CD4-positive, alpha-beta T cell (primary cell): ENCODE data around the gene CNDP2. TPM values are rescaled to one million over a fixed set of nuclear protein-coding genes. Genes with fewer than 3 reads are reported as not detected.

ENCODE experiments used
- ATAC-seq: fragments of 200-7000 bp; cut with Tn5 transposase; one replicate; pipeline ENCODE4 v1.10.0; 2022; ENCODE audit warnings: mild to moderate bottlenecking; ENCODE audit not compliant: poor library complexity
- CTCF ChIA-PET: fragments of 350-600 bp; sonication (Branson Sonifier 250); formaldehyde crosslinking; loops from one replicate; lab custom pipeline; 2021; ENCODE audit warnings: antibody characterized with exemption, inconsistent platforms; lab: Charles Lee
- POLR2A ChIA-PET: fragments of 350-600 bp; sonication (Branson Sonifier 250); formaldehyde crosslinking; loops from one replicate; lab custom pipeline; 2021; ENCODE audit warnings: antibody characterized with exemption, inconsistent platforms; lab: Charles Lee
- DNase-seq, 14 experiments: peaks; one replicate each; pipeline ENCODE4 v3.0.0-alpha.2; 2013 to 2020; ENCODE audit warnings: mixed read lengths in 2 of 14
- H3K27ac ChIP-seq, 2 donors: one replicate each; pipeline versions ENCODE4 v1.5.1 to v1.7.0; 2013; ENCODE audit warnings: low read length in 2 of 2, low read depth in 1 of 2, mild to moderate bottlenecking in 1 of 2
- H3K27me3 ChIP-seq, 2 experiments: 1 replicate in 1 of 2; 2 replicates in 1 of 2; pipeline versions ENCODE4 v1.6.1 to v1.7.0; 2013; ENCODE audit warnings: low read length in 2 of 2, control low read depth in 1 of 2, mild to moderate bottlenecking in 1 of 2, moderate library complexity in 1 of 2; ENCODE audit not compliant: insufficient read depth in 2 of 2, control insufficient read depth in 1 of 2
- H3K36me3 ChIP-seq: one replicate; pipeline ENCODE4 v1.6.1; 2013; ENCODE audit warnings: low read length, control low read depth; ENCODE audit not compliant: insufficient read depth
- H3K4me1 ChIP-seq: one replicate; pipeline ENCODE4 v1.6.1; 2013; ENCODE audit warnings: low read length, control low read depth; ENCODE audit not compliant: insufficient read depth
- H3K4me3 ChIP-seq: one replicate; pipeline ENCODE4 v1.5.1; 2013; ENCODE audit warnings: mild to moderate bottlenecking, low read length, moderate library complexity
- H3K9me3 ChIP-seq, 2 experiments: 1 replicate in 1 of 2; 2 replicates in 1 of 2; pipeline versions ENCODE4 v1.6.1 to v1.7.0; 2013; ENCODE audit warnings: low read length in 2 of 2, mild to moderate bottlenecking in 2 of 2, control low read depth in 1 of 2, moderate library complexity in 1 of 2; ENCODE audit not compliant: control insufficient read depth in 1 of 2, insufficient read depth in 1 of 2
- H3K27ac Mint-ChIP-seq: one replicate; pipeline ENCODE4 v1.8.0; 2020; ENCODE audit warnings: mixed read lengths
- H3K27me3 Mint-ChIP-seq: one replicate; pipeline ENCODE4 v1.8.0; 2021; ENCODE audit warnings: mixed read lengths
- H3K36me3 Mint-ChIP-seq: one replicate; pipeline ENCODE4 v1.8.0; 2021; ENCODE audit warnings: low read depth, mixed read lengths
- H3K4me1 Mint-ChIP-seq: one replicate; pipeline ENCODE4 v1.8.0; 2021; ENCODE audit warnings: low read depth, mixed read lengths
- H3K4me3 Mint-ChIP-seq: one replicate; pipeline ENCODE4 v1.8.0; 2020; ENCODE audit warnings: mild to moderate bottlenecking, mixed read lengths
- H3K9me3 Mint-ChIP-seq: one replicate; pipeline ENCODE4 v1.8.0; 2020; ENCODE audit warnings: mixed read lengths
- intact Hi-C, 2 experiments: fragments of 100-400 bp; cut with DNase I in 1 of 2; cut with micrococcal nuclease in 1 of 2; formaldehyde crosslinking; loops; one replicate each; pipeline versions ENCODE4 v1.15.1 to v1.9.0; 2023 to 2025; cut with DNase I, micrococcal nuclease
- total RNA-seq, 174 experiments: library from RNA in 2 of 174; stranded (reverse) in 2 of 174; gene quantifications; one replicate each; pipeline ENCODE4 v1.2.3 and lab custom pipeline; 2021 to 2026
- TF ChIP-seq, protein P1 (sequence below): fragments of 200-600 bp; IDR thresholded peaks from one replicate; pipeline ENCODE4 v1.8.0; 2022; ENCODE audit warnings: antibody characterized with exemption, mild to moderate bottlenecking

The CNDP2 gene
- total RNA-seq, 2 experiments from 2014 or later: 75.5 to 75.7 TPM

DNA sequence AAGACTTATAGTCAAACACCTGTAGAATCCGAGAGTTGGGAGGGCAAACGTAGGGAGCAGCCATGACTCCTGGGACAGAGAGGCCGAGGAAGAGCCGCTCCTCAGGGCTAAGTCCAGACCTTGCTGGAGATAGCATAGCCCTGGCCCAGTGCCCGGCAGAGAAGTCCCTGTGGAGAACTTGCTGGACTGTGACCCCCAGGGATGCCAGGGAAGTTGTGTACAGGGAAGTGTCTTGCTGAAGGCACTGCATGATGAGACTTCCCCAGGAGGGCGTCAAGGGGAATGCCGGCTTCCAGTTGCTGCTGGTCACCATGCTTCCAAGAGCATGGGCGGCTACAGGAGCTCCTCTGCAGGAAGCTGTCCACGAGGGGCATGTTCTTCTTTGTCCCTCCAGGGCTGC is 29.6 kb downstream of the CNDP2 start:
- Mint-ChIP-seq H3K27me3 (peaks cover 9% of the 10 kb centered on the region), H3K9me3 (no peaks in the 10 kb centered on the region), H3K36me3 (peaks cover 15% of the 10 kb centered on the region), H3K4me1 (no peaks in the 10 kb centered on the region), H3K27ac (no peak overlapping the region), H3K4me3 (no peak overlapping the region)
- no peak for DNase-seq
- ATAC-seq: no peak
- TF ChIP-seq, protein P1, sequence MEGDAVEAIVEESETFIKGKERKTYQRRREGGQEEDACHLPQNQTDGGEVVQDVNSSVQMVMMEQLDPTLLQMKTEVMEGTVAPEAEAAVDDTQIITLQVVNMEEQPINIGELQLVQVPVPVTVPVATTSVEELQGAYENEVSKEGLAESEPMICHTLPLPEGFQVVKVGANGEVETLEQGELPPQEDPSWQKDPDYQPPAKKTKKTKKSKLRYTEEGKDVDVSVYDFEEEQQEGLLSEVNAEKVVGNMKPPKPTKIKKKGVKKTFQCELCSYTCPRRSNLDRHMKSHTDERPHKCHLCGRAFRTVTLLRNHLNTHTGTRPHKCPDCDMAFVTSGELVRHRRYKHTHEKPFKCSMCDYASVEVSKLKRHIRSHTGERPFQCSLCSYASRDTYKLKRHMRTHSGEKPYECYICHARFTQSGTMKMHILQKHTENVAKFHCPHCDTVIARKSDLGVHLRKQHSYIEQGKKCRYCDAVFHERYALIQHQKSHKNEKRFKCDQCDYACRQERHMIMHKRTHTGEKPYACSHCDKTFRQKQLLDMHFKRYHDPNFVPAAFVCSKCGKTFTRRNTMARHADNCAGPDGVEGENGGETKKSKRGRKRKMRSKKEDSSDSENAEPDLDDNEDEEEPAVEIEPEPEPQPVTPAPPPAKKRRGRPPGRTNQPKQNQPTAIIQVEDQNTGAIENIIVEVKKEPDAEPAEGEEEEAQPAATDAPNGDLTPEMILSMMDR: no peak
- no peak overlapping the region for H3K27ac ChIP-seq
- intact Hi-C loops: loop anchor here in 1 of 2 experiments (5.0 kb wide), 1 partner anchor 47 kb away; no protein-coding TSS in a partner anchor
- ChIA-PET POLR2A (no interaction called here), CTCF (no interaction called here)
- no peaks in the 10 kb centered on the region for H3K4me1 ChIP-seq
- no peak overlapping the region for H3K4me3 ChIP-seq
- no peaks in the 10 kb centered on the region for H3K9me3 ChIP-seq
- H3K27me3 ChIP-seq: peaks cover 0 to 2% of the 10 kb centered on the region in 2 experiments
- peaks cover 9% of the 10 kb centered on the region for H3K36me3 ChIP-seq

- H3K27me3 ChIP-seq: peaks cover 0 to 2% of the 10 kb centered on the region in 2 experiments
- Mint-ChIP-seq H3K36me3 (peaks cover 8% of the 10 kb centered on the region), H3K9me3 (no peaks in the 10 kb centered on the region), H3K4me3 (no peak overlapping the region), H3K4me1 (no peaks in the 10 kb centered on the region), H3K27me3 (peaks cover 10% of the 10 kb centered on the region), H3K27ac (no peak overlapping the region)
- intact Hi-C loops: loop anchor here in 1 of 2 experiments (5.0 kb wide), 1 partner anchor 46 kb away; no protein-coding TSS in a partner anchor
- ATAC-seq (no peak), DNase-seq (no peak)
- no peaks in the 10 kb centered on the region for H3K4me1 ChIP-seq
- TF ChIP-seq, protein P1: no peak
- ChIA-PET CTCF (no interaction called here), POLR2A (no interaction called here)
- no peaks in the 10 kb centered on the region for H3K9me3 ChIP-seq
- peaks cover 3% of the 10 kb centered on the region for H3K36me3 ChIP-seq
- no peak overlapping the region for H3K27ac ChIP-seq
- no peak overlapping the region for H3K4me3 ChIP-seq
These were observed 30.3 kb downstream of the CNDP2 start for GRCh38 chr18:74526488-74526887.

DNA sequence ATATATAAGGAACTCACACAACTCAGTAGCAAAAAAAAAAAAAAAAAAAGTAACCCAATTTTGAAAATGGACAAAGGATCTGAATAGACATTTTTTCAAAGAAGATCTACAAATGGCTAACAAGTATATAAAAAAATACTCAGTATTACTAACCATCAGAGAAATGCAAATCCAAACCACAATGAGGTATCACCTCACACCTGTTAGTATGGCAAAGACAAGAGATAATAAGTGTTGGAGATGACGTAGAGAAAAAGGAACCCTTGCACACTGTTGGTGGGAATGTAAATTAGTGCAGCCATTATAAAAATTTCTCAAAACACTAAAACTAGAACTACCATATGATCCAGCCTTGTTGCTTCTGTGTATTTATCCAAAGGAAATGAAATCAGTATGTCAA is 32.3 kb downstream of the CNDP2 start:
- CTCF ChIA-PET: no interaction called here

More for the DNA sequence above, 32.3 kb downstream of the CNDP2 start:
- H3K36me3 Mint-ChIP-seq: no peaks in the 10 kb centered on the region
- ATAC-seq (no peak), DNase-seq (no peak)
- intact Hi-C loops: loop anchor here in 1 of 2 experiments (5.0 kb wide), 1 partner anchor 44 kb away; no protein-coding TSS in a partner anchor
- Histone ChIP-seq H3K36me3 (no peaks in the 10 kb centered on the region), H3K27me3 (peaks cover 0 to 2% of the 10 kb centered on the region in 2 experiments), H3K27ac (no peak overlapping the region), H3K4me3 (no peak overlapping the region), H3K9me3 (no peaks in the 10 kb centered on the region), H3K4me1 (no peaks in the 10 kb centered on the region)
- H3K9me3 Mint-ChIP-seq: no peaks in the 10 kb centered on the region
- no peak overlapping the region for H3K27ac Mint-ChIP-seq
- POLR2A ChIA-PET: no interaction called here
- peaks cover 10% of the 10 kb centered on the region for H3K27me3 Mint-ChIP-seq
- H3K4me1 Mint-ChIP-seq: no peaks in the 10 kb centered on the region
- no peak overlapping the region for H3K4me3 Mint-ChIP-seq
- TF ChIP-seq, protein P1: no peak
